PC-3 (cell line): ENCODE data around the gene GALNT13. TPM values are rescaled to one million over a fixed set of nuclear protein-coding genes. Genes with fewer than 3 reads are reported as not detected.

Experiments used
- ATAC-seq: fragments of 200-7000 bp; cut with Tn5 transposase; 2 replicates; pipeline ENCODE4 v1.9.1; 2020; ENCODE audit warnings: mild to moderate bottlenecking, moderate library complexity
- BruUV-seq: library from RNA; stranded (reverse); fragments of 400-500 nt; replicated peaks from 2 replicates; lab custom pipeline; 2021; lab: Mats Ljungman, UMichigan
- CTCF ChIA-PET: fragments of 300-600 bp; sonication (Branson Sonifier 250); formaldehyde crosslinking; loops from one replicate; lab custom pipeline; 2022; ENCODE audit warnings: antibody characterized with exemption; lab: Charles Lee
- POLR2A ChIA-PET: fragments of 300-600 bp; sonication (Branson Sonifier 250); formaldehyde crosslinking; loops from one replicate; lab custom pipeline; 2022; ENCODE audit warnings: antibody characterized with exemption; ENCODE audit not compliant: unreplicated experiment; lab: Charles Lee
- DNase-seq: peaks from one replicate; pipeline ENCODE4 v3.0.0-alpha.2; 2015
- H2AFZ ChIP-seq: fragments of 300-600 bp; sonication (generic); 2 replicates; pipeline ENCODE4 v1.6.0; 2016; ENCODE audit warnings: antibody characterized with exemption, low read length
- H3F3A ChIP-seq: fragments of 300-600 bp; sonication (generic); one replicate; pipeline ENCODE4 v1.6.0; 2017; ENCODE audit warnings: antibody characterized with exemption, low read length, control low read depth, mild to moderate bottlenecking; ENCODE audit not compliant: unreplicated experiment
- H3K27ac ChIP-seq: fragments of 300-600 bp; sonication (generic); 2 replicates; pipeline ENCODE4 v1.5.1; 2016; ENCODE audit warnings: mild to moderate bottlenecking, low read length
- H3K27me3 ChIP-seq: fragments of 300-600 bp; sonication (generic); 2 replicates; pipeline ENCODE4 v1.6.1; 2016; ENCODE audit warnings: low read length, mixed read lengths
- H3K36me3 ChIP-seq: fragments of 300-600 bp; sonication (generic); 2 replicates; pipeline ENCODE4 v1.6.1; 2016; ENCODE audit warnings: low read depth, mixed run types, low read length, mixed read lengths
- H3K4me1 ChIP-seq: fragments of 300-600 bp; sonication (generic); 2 replicates; pipeline ENCODE4 v1.5.1; 2016; ENCODE audit warnings: low read length; ENCODE audit not compliant: insufficient read depth
- H3K4me2 ChIP-seq: fragments of 300-600 bp; sonication (generic); 2 replicates; pipeline ENCODE4 v1.6.0; 2016; ENCODE audit warnings: low read length
- H3K4me3 ChIP-seq: fragments of 300-600 bp; sonication (generic); 2 replicates; pipeline ENCODE4 v1.5.1; 2016; ENCODE audit warnings: mild to moderate bottlenecking, low read length, mixed read lengths
- H3K79me2 ChIP-seq: fragments of 300-600 bp; sonication (generic); 2 replicates; pipeline ENCODE4 v1.6.1; 2017; ENCODE audit warnings: low read length, mixed read lengths
- H3K9ac ChIP-seq: fragments of 300-600 bp; sonication (generic); 2 replicates; pipeline ENCODE4 v1.6.0; 2016; ENCODE audit warnings: mild to moderate bottlenecking, low read length
- H3K9me2 ChIP-seq: fragments of 300-600 bp; sonication (generic); replicated peaks from 2 replicates; pipeline ENCODE4 v1.6.1; 2016; ENCODE audit warnings: mixed run types, low read length, mixed read lengths
- H3K9me3 ChIP-seq: fragments of 300-600 bp; sonication (generic); 2 replicates; pipeline ENCODE4 v1.6.1; 2016; ENCODE audit warnings: low read length, mixed read lengths
- H4K20me1 ChIP-seq: fragments of 300-600 bp; sonication (generic); 2 replicates; pipeline ENCODE4 v1.6.1; 2016; ENCODE audit warnings: low read length, mixed read lengths
- EZH2 ChIP-seq: fragments of 300-600 bp; sonication (generic); IDR thresholded peaks from one replicate; pipeline ENCODE4 v1.6.1; 2017; ENCODE audit warnings: antibody characterized with exemption, mild to moderate bottlenecking, low read length; ENCODE audit not compliant: unreplicated experiment
- EZH2phosphoT487 ChIP-seq: fragments of 300-600 bp; sonication (generic); IDR thresholded peaks from 2 replicates; pipeline ENCODE4 v1.6.1; 2018; ENCODE audit warnings: mild to moderate bottlenecking, antibody characterized with exemption, low read length, borderline replicate concordance
- intact Hi-C: fragments of 100-400 bp; cut with micrococcal nuclease; formaldehyde crosslinking; loops from 2 replicates; pipeline ENCODE4 v1.9.0; 2023
- total RNA-seq: library from RNA; depleted of rRNA; stranded (reverse); fragments of >200 nt; gene quantifications from 2 replicates; pipeline ENCODE4 v1.2.3, GENCODE V29; 2014
- TF ChIP-seq, protein P1 (sequence below): fragments of 300-600 bp; sonication (generic); conservative IDR thresholded peaks from 2 replicates; pipeline ENCODE4 v1.5.1; 2017; ENCODE audit warnings: antibody characterized with exemption, low read depth, mild to moderate bottlenecking, low read length

The GALNT13 gene
- total RNA-seq, 1 experiment from 2014 or later = 2.0 TPM

DNA sequence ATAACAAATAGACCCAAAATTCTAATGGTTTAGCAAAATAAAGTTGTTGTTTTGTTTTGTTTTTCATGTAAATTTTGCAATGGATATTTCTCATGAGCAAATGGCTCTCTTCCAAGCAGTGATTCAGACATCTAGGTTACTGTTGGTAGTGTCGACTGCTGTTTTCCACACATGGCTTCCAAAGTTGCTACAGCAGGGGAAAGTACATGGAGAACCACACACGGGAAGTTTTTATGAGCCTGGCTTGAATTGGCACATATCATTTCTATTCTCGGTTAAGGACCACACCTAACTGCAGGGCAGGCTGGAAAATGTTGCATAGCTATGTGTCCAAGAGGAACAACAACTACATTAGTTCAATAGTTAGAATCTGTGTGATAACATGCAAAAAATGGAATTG is 262.1 kb downstream of the GALNT13 start:
- no TSS peak for BruUV-seq
- Histone ChIP-seq H3K36me3 (no peaks in the 10 kb centered on the region), H4K20me1 (no peaks in the 10 kb centered on the region), H3K9ac (no peak overlapping the region), H3K4me2 (no peak overlapping the region), H3K4me3 (no peak overlapping the region), H3F3A (no peaks in the 10 kb centered on the region), H3K79me2 (no peaks in the 10 kb centered on the region), H3K27me3 (no peaks in the 10 kb centered on the region), H3K9me2 (no peaks in the 10 kb centered on the region), H2AFZ (no peak overlapping the region), H3K27ac (no peak overlapping the region), H3K4me1 (no peaks in the 10 kb centered on the region), H3K9me3 (no peaks in the 10 kb centered on the region)
- ChIA-PET POLR2A (no interaction called here), CTCF (no interaction called here)
- TF ChIP-seq EZH2phosphoT487 = no peak
- no peak for TF ChIP-seq EZH2
- intact Hi-C loops = no loop called here
- peak; percentile 34 for DNase-seq
- ATAC-seq = no peak

DNA sequence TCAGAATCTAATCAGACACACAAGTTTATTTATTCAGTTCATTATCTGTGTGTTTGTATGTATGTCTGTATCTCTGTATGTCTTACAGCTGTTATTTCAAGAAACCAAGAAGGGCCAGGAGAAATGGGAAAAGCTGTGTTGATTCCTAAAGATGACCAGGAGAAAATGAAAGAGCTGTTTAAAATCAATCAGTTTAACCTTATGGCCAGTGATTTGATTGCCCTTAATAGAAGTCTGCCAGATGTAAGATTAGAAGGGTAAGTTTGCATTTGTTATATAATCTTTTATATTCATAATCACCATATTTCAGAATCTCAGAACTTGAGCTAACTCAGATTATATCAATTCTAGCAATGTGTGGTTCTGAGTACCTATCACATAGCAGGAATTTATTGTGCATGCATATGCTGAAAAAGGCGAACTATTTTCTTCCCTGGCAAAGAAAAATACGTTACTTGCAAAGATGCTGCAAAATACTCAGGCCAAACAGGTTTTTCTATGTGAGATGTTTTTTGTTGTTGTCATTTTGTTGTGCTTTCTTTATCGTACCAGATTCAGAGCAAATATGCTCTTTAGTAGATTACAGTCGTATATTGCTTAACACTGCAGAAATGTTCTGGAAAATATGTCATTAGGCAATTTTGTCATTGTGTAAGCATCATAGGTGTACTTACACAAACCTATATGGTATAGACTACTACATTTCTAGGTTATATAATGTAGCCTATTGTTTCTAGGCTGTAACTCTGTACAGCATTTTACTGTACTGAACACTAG is 268.7 kb downstream of the GALNT13 start:
- Histone ChIP-seq H3K9me3 (no peaks in the 10 kb centered on the region), H3K79me2 (no peaks in the 10 kb centered on the region), H3K36me3 (no peaks in the 10 kb centered on the region), H3K4me3 (no peak overlapping the region), H3K4me2 (no peak overlapping the region), H3K4me1 (no peaks in the 10 kb centered on the region), H3F3A (no peaks in the 10 kb centered on the region), H3K27me3 (no peaks in the 10 kb centered on the region), H2AFZ (no peak overlapping the region), H3K9ac (no peak overlapping the region), H4K20me1 (no peaks in the 10 kb centered on the region), H3K27ac (no peak overlapping the region), H3K9me2 (no peaks in the 10 kb centered on the region)
- ATAC-seq (no peak), DNase-seq (no peak)
- intact Hi-C loops = no loop called here
- CTCF ChIA-PET = no interaction called here
- POLR2A ChIA-PET = no interaction called here
- BruUV-seq = no TSS peak
- no peak for TF ChIP-seq EZH2phosphoT487
- no peak for TF ChIP-seq EZH2
- TF ChIP-seq, protein P1, sequence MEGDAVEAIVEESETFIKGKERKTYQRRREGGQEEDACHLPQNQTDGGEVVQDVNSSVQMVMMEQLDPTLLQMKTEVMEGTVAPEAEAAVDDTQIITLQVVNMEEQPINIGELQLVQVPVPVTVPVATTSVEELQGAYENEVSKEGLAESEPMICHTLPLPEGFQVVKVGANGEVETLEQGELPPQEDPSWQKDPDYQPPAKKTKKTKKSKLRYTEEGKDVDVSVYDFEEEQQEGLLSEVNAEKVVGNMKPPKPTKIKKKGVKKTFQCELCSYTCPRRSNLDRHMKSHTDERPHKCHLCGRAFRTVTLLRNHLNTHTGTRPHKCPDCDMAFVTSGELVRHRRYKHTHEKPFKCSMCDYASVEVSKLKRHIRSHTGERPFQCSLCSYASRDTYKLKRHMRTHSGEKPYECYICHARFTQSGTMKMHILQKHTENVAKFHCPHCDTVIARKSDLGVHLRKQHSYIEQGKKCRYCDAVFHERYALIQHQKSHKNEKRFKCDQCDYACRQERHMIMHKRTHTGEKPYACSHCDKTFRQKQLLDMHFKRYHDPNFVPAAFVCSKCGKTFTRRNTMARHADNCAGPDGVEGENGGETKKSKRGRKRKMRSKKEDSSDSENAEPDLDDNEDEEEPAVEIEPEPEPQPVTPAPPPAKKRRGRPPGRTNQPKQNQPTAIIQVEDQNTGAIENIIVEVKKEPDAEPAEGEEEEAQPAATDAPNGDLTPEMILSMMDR = no peak

DNA sequence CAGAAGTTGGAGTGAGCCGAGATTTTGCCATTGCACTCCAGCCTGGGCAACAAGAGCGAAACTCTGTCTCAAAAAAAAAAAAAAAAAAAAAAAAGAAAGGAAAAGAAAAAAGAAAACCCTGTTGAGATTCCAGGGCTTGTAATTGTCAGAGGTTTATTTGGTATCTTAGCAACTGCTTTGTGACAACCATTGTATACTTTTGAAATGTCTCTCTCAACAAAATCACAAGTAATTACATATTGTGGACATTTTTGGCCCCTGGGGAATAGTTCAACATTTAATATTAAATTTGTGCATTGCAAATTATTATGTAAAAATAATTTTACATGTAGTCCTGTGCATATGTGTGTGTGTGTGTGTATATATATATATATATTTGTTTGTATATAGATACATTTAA is 270.8 kb downstream of the GALNT13 start:
- Histone ChIP-seq H3K4me1 (no peaks in the 10 kb centered on the region), H3K4me3 (no peak overlapping the region), H4K20me1 (no peaks in the 10 kb centered on the region), H3K9ac (no peak overlapping the region), H2AFZ (no peak overlapping the region), H3K9me3 (no peaks in the 10 kb centered on the region), H3K4me2 (no peak overlapping the region), H3K9me2 (no peaks in the 10 kb centered on the region), H3F3A (no peaks in the 10 kb centered on the region), H3K27ac (no peak overlapping the region), H3K27me3 (no peaks in the 10 kb centered on the region), H3K79me2 (no peaks in the 10 kb centered on the region), H3K36me3 (no peaks in the 10 kb centered on the region)
- ATAC-seq (no peak), DNase-seq (no peak)
- BruUV-seq = no TSS peak
- TF ChIP-seq EZH2 = no peak
- ChIA-PET POLR2A (no interaction called here), CTCF (no interaction called here)
- intact Hi-C loops = no loop called here
